GM23248 (cell line): ENCODE results near the gene SNTA1. TPM values are rescaled to one million over a fixed set of nuclear protein-coding genes. Genes with fewer than 3 reads are reported as not detected.
A peak's percentile ranks its signal among the peaks of the same experiment; 100 is the strongest.
"Not testable (repeated sequence)": the region's sequence is repeated elsewhere in the genome, so short reads cannot be mapped to it uniquely, and the experiment has no call there.

ENCODE experiments used
- DNase-seq: peaks from one replicate; pipeline ENCODE4 v3.0.0-alpha.2; 2015
- H2AFZ ChIP-seq: fragments of 200-600 bp; sonication (generic); 2 replicates; pipeline ENCODE4 v1.6.1; 2016; ENCODE audit warnings: antibody characterized with exemption
- H3F3A ChIP-seq: fragments of 200-600 bp; sonication (generic); 2 replicates; pipeline ENCODE4 v1.6.1; 2016; ENCODE audit warnings: mild to moderate bottlenecking, antibody characterized with exemption, mixed run types; ENCODE audit not compliant: insufficient read depth
- H3K27ac ChIP-seq: fragments of 200-600 bp; sonication (generic); 2 replicates; pipeline ENCODE4 v1.5.1; 2016; ENCODE audit warnings: mild to moderate bottlenecking
- H3K27me3 ChIP-seq: fragments of 200-600 bp; sonication (generic); replicated peaks from 2 replicates; pipeline ENCODE4 v1.6.1; 2016; ENCODE audit warnings: mild to moderate bottlenecking; ENCODE audit not compliant: insufficient read depth
- H3K36me3 ChIP-seq: fragments of 200-600 bp; sonication (generic); 2 replicates; pipeline ENCODE4 v1.6.1; 2016; ENCODE audit warnings: low read depth, mild to moderate bottlenecking
- H3K4me1 ChIP-seq: fragments of 200-600 bp; sonication (generic); 2 replicates; pipeline ENCODE4 v1.6.1; 2016; ENCODE audit warnings: mild to moderate bottlenecking; ENCODE audit not compliant: insufficient read depth
- H3K4me2 ChIP-seq: fragments of 200-600 bp; sonication (generic); one replicate; pipeline ENCODE4 v1.6.1; 2016; ENCODE audit warnings: mild to moderate bottlenecking; ENCODE audit not compliant: unreplicated experiment
- H3K4me3 ChIP-seq: fragments of 200-600 bp; sonication (generic); 2 replicates; pipeline ENCODE4 v1.5.1; 2016; ENCODE audit warnings: mild to moderate bottlenecking
- H3K79me2 ChIP-seq: fragments of 200-600 bp; sonication (generic); 2 replicates; pipeline ENCODE4 v1.6.1; 2016; ENCODE audit warnings: mild to moderate bottlenecking; ENCODE audit not compliant: insufficient read depth
- H3K9ac ChIP-seq: fragments of 200-600 bp; sonication (generic); 2 replicates; pipeline ENCODE4 v1.6.1; 2016; ENCODE audit warnings: mild to moderate bottlenecking
- H3K9me2 ChIP-seq: fragments of 200-600 bp; sonication (generic); 2 replicates; pipeline ENCODE4 v1.6.1; 2016; ENCODE audit warnings: mixed run types, mild to moderate bottlenecking, moderate library complexity; ENCODE audit not compliant: insufficient read depth
- H3K9me3 ChIP-seq: fragments of 200-600 bp; sonication (generic); one replicate; pipeline ENCODE4 v1.6.1; 2017; ENCODE audit warnings: low read depth
- H4K20me1 ChIP-seq: fragments of 200-600 bp; sonication (generic); 2 replicates; pipeline ENCODE4 v1.6.0; 2016; ENCODE audit not compliant: insufficient read depth
- EZH2 ChIP-seq: fragments of 200-600 bp; sonication (generic); IDR thresholded peaks from 2 replicates; pipeline ENCODE4 v1.6.1; 2018; ENCODE audit warnings: antibody characterized with exemption, mild to moderate bottlenecking; ENCODE audit not compliant: insufficient read depth, poor library complexity, severe bottlenecking
- EZH2phosphoT487 ChIP-seq: fragments of 200-600 bp; sonication (generic); IDR thresholded peaks from 2 replicates; pipeline ENCODE4 v1.6.1; 2018; ENCODE audit warnings: antibody characterized with exemption, moderate library complexity, mild to moderate bottlenecking, low read depth; ENCODE audit not compliant: insufficient read depth
- WGBS, 2 experiments: methylation state at CpG; one replicate each; pipeline ENCODE4 v1.1.6; 2015 to 2017; ENCODE audit warnings: low lambda C conversion rate in 2 of 2, low coverage in 1 of 2; ENCODE audit errors: missing lambda C conversion rate in 2 of 2; 5-methylcytosine and 5-hydroxymethylcytosine counted together
- in situ Hi-C: fragments of 300-500 bp; cut with MboI; formaldehyde crosslinking; loops from 2 replicates; pipeline ENCODE4 v1.15.0; 2020
- polyA plus RNA-seq: library from polyadenylated mRNA; unstranded; fragments of >200 nt; fragmentation: Nextera tagmentation; extraction: Ambion mirVana; gene quantifications from 2 replicates; pipeline ENCODE4 v1.2.1, GENCODE V29; 2016
- total RNA-seq: library from RNA; depleted of rRNA; stranded (reverse); fragments of >200 nt; shearing (Covaris generic); gene quantifications from 2 replicates; pipeline ENCODE4 v1.2.3, GENCODE V29; 2014

Gene SNTA1
- total and polyA plus RNA-seq, 2 experiments from 2014 or later = 10.2 to 24.5 TPM

- Histone ChIP-seq H3K9me3 (no peaks in the 10 kb centered on the region), H3K79me2 (peaks cover 65% of the 10 kb centered on the region), H3K27ac (no peak overlapping the region), H3K4me1 (peaks cover 11% of the 10 kb centered on the region), H4K20me1 (no peaks in the 10 kb centered on the region), H3K36me3 (no peaks in the 10 kb centered on the region), H3K9ac (peak overlapping the region; percentile 85), H3F3A (no peaks in the 10 kb centered on the region), H3K9me2 (no peaks in the 10 kb centered on the region), H3K27me3 (no peaks in the 10 kb centered on the region), H3K4me2 (peak overlapping the region; percentile 99), H3K4me3 (peak overlapping the region; percentile 89), H2AFZ (no peak overlapping the region)
- in situ Hi-C loops = no loop called here
- no peak for DNase-seq
- 77% methylated on average over 6 of the region's 6 CpGs for WGBS, 2 experiments
- TF ChIP-seq EZH2 = no peak
- no peak for TF ChIP-seq EZH2phosphoT487
These were observed 43.6 kb downstream of the SNTA1 start for GRCh38 chr20:33399924-33400323.

GRCh38 chr20:33394718-33395117 is 48.8 kb downstream of the SNTA1 start:
- no peaks in the 10 kb centered on the region for H3K27me3 ChIP-seq
- H2AFZ ChIP-seq = no peak overlapping the region
- peaks cover 15% of the 10 kb centered on the region for H3K4me1 ChIP-seq
- H3K36me3 ChIP-seq = 0 out of 2 replicates have a peak, but pooled peaks cover 13% of the 10 kb centered on the region
- in situ Hi-C loops = no loop called here
- no peaks in the 10 kb centered on the region for H4K20me1 ChIP-seq
- no peak overlapping the region for H3K27ac ChIP-seq
- peaks cover 45% of the 10 kb centered on the region for H3K79me2 ChIP-seq
- H3K4me3 ChIP-seq = no peak overlapping the region
- WGBS, 2 experiments = 87 to 88% methylated on average over 4 of the region's 4 CpGs
- H3K9me2 ChIP-seq = no peaks in the 10 kb centered on the region
- no peak for TF ChIP-seq EZH2phosphoT487
- no peak for TF ChIP-seq EZH2
- no peak for DNase-seq
- no peak overlapping the region for H3K9ac ChIP-seq
- no peak overlapping the region for H3K4me2 ChIP-seq
- H3K9me3 ChIP-seq = no peaks in the 10 kb centered on the region
- peaks cover 20% of the 10 kb centered on the region for H3F3A ChIP-seq

- no peak overlapping the region for H3K4me2 ChIP-seq
- 0 out of 2 replicates have a peak, but pooled peaks cover 13% of the 10 kb centered on the region for H3K36me3 ChIP-seq
- H3K79me2 ChIP-seq = peaks cover 34% of the 10 kb centered on the region
- no peak overlapping the region for H3K4me3 ChIP-seq
- peaks cover 14% of the 10 kb centered on the region for H3K4me1 ChIP-seq
- H2AFZ ChIP-seq = no peak overlapping the region
- H3K9ac ChIP-seq = no peak overlapping the region
- TF ChIP-seq EZH2 = no peak
- TF ChIP-seq EZH2phosphoT487 = no peak
- H3K9me3 ChIP-seq = no peaks in the 10 kb centered on the region
- DNase-seq = peak; percentile 40
- H3K9me2 ChIP-seq = no peaks in the 10 kb centered on the region
- H3K27ac ChIP-seq = no peak overlapping the region
- in situ Hi-C loops = no loop called here
- H3K27me3 ChIP-seq = no peaks in the 10 kb centered on the region
- 67 to 68% methylated on average over 4 of the region's 4 CpGs for WGBS, 2 experiments
- peaks cover 20% of the 10 kb centered on the region for H3F3A ChIP-seq
- no peaks in the 10 kb centered on the region for H4K20me1 ChIP-seq
These were observed 50.0 kb downstream of the SNTA1 start for GRCh38 chr20:33393609-33394008.

- Histone ChIP-seq H3K9me2 (no peaks in the 10 kb centered on the region), H3K27ac (peak overlapping the region; percentile 43), H3K4me1 (peaks cover 14% of the 10 kb centered on the region), H3K27me3 (no peaks in the 10 kb centered on the region), H3K4me3 (0 out of 2 replicates have a peak overlapping the region, but pooled peaks have one; percentile 15), H3K9ac (no peak overlapping the region), H3K36me3 (0 out of 2 replicates have a peak, but pooled peaks cover 13% of the 10 kb centered on the region), H3K4me2 (peak overlapping the region; percentile 50), H3K9me3 (no peaks in the 10 kb centered on the region), H3F3A (peaks cover 20% of the 10 kb centered on the region), H2AFZ (no peak overlapping the region), H3K79me2 (peaks cover 17% of the 10 kb centered on the region), H4K20me1 (no peaks in the 10 kb centered on the region)
- DNase-seq = peak; percentile 89
- TF ChIP-seq EZH2 (no peak), EZH2phosphoT487 (no peak)
- 40 to 41% methylated on average over 9 of the region's 9 CpGs for WGBS, 2 experiments
- in situ Hi-C loops = no loop called here
These were observed 51.7 kb downstream of the SNTA1 start for GRCh38 chr20:33391722-33392415.

- H3K27ac ChIP-seq, H3K9me3 ChIP-seq, H3K79me2 ChIP-seq, H3K4me2 ChIP-seq, H4K20me1 ChIP-seq, H2AFZ ChIP-seq, H3K9ac ChIP-seq, DNase-seq, in situ Hi-C loops, H3K9me2 ChIP-seq, H3K4me3 ChIP-seq, H3K27me3 ChIP-seq: not testable (repeated sequence)
- peaks cover 20% of the 10 kb centered on the region for H3F3A ChIP-seq
- peaks cover 14% of the 10 kb centered on the region for H3K4me1 ChIP-seq
- 0 out of 2 replicates have a peak, but pooled peaks cover 13% of the 10 kb centered on the region for H3K36me3 ChIP-seq
- 97 to 98% methylated on average over 7 to 36 of the region's 36 CpGs for WGBS, 2 experiments
These were observed 54.2 kb downstream of the SNTA1 start for GRCh38 chr20:33389326-33389725.
